Activated CD4-positive, CD25-positive, alpha-beta regulatory T cell treated with anti-CD3 and anti-CD28 coated beads, Interleukin-2, amount 50 U/mL, for 72 hours (primary cell): ENCODE measurements around the gene GYPE.
"Not testable (repeated sequence)": the region's sequence is repeated elsewhere in the genome, so short reads cannot be mapped to it uniquely, and the experiment has no call there.

Source experiments
- DNase-seq: peaks from one replicate; pipeline ENCODE4 v3.0.0; 2021

Gene GYPE

DNA sequence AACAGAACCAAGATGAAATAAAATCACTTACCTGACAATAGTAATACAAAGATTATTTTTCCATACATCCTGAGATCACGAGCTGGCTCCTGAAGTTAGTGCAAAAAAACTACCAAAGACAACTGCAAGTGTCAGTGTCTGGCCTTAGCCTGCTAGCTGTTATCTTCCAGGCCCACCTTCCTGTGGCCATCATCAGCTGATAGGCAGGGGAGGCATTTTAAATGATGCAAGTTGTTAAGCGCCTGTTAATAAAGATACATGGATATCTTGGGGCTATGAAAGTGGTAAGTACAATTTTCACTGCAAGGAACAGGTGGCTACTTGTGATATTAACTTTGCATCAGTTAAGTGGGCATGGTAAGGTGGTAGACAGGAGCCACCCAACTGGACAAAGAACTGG is at the start of gene GYPE:
Gene GYPE (minus strand): TSS at position 120 of the 400 bp plus-strand sequence. CDS start 52 bp downstream, at position 68.
- DNase-seq = not testable (repeated sequence)

DNA sequence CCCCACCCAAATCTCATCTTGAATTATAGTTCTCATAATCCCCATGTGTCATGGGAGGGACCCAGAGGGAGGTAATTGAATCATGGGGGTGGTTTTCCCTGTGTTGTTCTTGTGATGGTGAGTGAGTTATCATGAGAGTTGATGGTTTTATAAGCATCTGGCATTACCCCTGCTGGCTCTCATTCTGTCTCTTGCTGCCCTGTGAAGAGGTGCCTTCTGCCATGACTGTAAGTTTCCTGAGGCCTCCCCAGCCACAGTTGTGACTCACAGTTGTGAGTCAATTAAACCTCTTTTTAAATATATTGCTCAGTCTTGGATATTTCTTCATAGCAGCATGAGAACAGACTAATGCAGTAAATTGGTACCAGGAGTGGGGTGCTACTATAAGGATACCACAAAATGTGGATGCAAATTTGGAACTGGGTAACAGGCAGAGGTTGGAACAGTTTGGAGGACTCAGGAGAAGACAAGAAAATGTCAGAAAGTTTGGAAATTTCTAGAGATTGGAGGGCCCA is 46.2 kb upstream of the GYPE start:
- not testable (repeated sequence) for DNase-seq

DNA sequence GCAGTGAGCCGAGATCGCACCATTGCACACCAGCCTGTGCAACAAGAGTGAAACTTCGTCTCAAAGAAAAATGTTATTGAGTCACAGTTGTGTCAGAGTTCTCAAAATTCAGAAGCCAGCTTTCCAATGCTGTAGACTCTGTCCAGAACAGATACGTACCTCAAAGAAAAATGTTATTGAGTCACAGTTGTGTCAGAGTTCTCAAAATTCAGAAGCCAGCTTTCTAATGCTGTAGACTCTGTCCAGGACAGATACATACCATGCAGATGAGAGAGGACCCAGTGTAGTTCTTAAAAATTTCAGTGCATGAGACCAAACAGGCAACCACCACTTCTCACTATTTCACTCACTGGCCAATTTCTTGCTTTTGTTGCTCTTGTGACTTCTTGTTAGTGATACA is 45.6 kb upstream of the GYPE start:
- not testable (repeated sequence) for DNase-seq

DNA sequence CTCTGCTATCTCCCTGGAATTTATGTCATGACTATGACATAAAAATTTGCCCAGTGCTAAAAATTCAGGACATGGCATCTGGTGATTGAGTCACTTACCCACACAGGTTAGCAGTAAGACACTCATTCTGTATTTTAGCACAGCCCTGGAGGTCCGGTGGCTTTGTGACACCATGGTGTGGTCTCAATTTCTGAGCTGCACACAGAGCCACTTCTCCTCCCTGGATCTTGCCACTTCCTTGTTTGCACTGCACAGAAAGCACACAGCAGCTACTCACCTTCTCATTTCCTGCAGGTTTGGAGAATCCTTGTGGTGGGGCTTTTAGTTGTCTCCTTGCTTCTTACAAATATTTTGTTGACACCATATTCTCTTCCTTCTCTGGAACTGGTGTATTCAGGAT is 44.8 kb upstream of the GYPE start:
- DNase-seq = not testable (repeated sequence)

DNA sequence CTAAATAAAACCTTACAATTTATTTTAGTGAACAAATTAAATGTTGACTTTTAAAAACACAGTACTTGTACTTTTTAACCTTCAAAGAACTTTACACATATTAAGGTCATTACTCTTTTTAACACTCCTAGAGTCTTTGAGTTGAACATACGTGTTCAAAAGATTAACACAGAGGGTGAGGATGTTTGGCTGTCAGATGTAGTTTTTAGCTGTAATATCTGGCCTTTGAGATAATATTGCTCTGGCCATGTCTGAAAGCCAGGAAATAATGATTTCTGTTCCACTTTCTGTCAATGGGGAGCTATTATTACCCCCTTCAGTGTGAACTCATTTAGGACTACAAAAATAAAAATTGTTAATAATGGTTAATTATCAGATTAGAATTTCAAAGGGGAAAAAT is 42.1 kb upstream of the GYPE start:
- not testable (repeated sequence) for DNase-seq

DNA sequence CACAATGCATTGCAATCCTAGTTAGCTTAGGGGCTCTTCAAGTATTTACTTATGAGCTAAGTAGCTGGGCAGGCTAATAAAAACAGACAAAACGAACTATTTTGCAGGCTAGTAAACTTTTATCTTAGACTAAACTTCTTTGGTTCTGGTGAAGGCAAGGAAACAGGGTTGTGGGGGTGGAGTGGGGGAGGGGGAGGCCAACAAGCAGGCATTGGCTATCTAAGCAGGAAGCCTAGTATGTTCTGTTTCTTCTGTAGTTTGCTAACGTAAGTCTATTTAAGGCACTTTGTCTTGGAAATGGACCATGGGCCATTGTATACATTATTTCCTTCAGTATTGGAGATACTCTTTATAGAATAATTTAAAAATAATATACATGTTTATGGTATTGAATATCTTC is 35.3 kb upstream of the GYPE start:
- not testable (repeated sequence) for DNase-seq

DNA sequence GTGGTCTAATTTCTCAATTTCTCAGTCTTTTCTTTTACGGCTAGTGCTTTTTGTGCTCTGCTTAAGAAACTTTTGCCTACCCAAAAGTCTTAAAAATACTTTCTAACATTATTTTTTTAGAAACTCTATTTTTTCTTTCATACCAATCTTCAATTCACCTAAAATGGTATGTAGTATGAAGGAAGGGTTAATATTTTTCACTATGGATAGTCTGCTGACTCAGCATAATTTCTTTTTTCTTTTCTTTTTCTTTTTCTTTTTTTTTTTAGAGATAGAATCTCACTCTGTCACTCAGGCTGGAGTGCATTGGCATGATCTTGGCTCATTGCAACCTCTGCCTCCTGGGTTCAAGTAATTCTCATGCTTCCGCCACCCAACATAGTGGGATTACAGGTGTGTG is 34.2 kb upstream of the GYPE start:
- no peak for DNase-seq

DNA sequence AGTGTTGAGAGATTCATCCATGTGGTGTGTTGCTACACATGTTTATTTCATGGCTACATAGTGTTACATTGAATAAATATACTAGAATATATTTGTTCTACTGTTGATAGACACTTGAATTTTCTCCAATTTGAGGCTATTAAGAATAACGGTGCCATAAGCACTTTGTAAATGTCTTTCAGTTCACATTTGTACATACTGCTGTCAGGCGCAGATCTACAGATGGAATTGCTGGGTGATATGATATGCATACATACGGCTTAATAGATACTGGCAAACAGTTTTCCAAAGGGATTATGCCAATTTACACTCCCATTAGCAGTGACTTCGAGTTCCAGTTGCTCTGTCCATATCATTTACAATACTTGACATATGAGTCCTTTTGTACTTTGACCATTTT is 33.5 kb upstream of the GYPE start:
- not testable (repeated sequence) for DNase-seq

DNA sequence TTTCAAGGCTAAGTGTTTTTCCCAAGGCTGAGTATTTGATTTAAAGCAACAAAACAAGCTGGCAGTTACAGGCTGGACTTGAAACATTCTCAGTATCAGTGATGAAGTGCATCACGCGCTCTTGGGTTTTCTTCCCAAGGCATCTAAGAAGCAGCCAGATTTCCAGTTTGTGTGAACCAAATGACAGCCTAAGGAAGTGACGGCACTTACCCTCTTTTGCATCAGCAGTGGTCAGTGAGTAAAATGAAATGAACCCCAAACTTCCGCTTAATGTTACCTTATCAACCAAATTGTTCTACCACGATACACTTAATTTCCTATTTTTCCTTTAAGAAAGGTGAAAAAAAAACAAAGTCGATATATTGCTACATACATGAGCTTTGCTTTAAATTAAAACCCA is 15.8 kb upstream of the GYPE start:
- DNase-seq = no peak

DNA sequence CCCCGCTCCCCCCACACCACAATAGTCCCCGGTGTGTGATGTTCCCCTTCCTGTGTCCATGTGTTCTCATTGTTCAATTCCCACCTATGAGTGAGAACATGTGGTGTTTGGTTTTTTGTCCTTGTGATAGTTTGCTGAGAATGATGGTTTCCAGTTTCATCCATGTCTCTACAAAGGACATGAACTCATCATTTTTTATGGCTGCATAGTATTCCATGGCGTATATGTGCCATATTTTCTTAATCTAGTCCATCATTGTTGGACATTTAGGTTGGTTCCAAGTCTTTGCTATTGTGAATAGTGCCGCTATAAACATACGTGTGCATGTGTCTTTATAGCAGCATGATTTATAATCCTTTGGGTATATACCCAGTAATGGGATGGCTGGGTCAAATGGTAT is 11.1 kb upstream of the GYPE start:
- DNase-seq = not testable (repeated sequence)

DNA sequence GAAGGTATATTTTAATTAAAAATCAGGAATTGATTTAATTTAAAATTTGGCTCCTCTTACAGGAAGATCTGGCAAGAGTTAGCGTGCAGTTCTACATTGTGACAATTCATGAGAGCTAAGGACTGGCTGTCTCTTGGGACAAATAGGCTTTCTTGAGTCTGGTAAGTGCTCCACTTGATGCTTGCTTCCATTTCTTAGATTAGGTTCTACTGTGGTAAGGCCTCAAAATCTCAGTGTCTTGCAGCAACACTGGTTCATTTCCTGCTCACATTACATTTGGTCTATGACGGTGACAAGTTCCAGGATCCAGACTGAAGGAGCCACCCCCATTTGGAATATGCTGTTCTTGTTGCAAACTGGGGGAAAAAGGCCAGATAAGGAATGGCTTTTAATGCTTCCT is 7.1 kb upstream of the GYPE start:
- not testable (repeated sequence) for DNase-seq

DNA sequence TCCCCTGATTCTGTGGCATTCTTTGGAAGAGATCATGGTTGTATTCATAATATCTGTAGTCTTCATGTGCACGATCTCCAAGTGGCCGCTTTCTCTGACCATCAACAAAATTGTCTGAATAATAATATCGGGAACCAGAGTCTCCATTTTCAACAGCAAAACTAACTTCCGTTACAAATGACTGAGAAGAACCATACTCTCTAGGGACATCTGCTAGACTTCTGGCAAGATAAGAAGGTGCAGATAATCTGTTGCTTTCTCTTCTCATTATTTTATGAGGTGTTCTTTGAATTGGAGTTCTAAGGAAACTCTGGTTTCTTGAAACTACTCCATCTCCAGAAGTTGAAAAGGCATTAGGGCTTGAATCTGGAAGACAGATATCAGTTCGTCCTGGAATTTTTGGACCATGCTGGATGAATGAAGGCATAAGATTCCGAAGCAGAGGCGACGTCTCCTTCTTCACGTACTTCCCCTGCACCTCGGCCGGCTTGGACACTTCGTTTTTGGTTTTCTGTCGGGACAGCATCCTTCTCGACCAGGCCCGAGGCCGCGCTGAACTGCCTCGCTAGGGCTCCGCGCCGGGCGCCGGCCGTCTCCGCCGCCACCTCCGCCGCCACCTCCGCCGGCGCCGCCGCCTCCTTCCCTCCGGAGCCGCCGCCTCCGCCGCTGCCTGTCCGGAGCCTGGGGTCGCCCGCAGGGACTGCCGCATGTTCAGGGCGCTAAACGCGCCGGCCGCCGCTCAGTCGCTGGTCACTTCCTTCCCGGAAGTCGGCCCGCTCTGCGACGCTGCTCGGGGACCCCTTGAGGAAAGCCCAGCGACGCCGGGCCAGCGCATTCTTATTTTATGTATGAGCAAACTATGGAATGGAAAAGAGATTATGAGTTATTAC is 6.4 kb upstream of the GYPE start:
- DNase-seq = peak; percentile 31

DNA sequence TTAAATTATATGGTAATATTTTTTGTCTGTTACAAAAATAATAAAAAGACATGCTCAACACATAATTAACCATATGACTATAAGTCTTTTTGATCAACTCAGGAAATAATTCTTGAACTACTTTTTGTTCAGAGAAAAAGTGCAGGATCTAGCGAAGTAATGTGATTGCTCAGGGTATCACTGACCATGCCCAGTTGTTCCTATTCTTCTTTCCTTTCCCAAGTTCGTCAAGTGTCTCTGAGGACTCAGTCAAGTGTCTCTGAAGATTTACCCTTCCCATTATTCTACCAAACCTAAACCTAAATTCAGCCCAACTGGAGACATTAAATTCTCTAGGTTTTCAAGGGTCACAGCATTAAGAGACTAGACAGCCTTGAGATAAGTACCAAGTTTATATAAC is 5.5 kb upstream of the GYPE start:
- not testable (repeated sequence) for DNase-seq

DNA sequence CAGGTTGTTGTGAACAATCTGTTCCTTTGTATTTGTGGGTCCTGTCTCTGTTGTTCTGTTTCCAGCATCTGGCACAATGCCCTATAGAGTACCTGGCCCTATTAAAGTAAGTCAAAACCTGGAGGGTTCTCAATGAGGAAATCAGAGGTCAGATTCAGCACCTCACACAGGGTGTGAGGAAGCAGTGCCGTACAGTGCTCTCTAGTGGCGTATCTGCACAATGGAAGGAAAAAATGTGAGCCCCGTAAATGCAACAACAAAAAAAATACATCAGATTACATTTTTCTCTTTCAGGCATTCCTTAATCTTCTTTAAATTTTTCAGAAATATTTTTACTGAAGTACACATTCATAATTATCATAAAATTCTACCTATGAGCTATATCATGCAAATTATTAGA is 2.5 kb upstream of the GYPE start:
- not testable (repeated sequence) for DNase-seq

DNA sequence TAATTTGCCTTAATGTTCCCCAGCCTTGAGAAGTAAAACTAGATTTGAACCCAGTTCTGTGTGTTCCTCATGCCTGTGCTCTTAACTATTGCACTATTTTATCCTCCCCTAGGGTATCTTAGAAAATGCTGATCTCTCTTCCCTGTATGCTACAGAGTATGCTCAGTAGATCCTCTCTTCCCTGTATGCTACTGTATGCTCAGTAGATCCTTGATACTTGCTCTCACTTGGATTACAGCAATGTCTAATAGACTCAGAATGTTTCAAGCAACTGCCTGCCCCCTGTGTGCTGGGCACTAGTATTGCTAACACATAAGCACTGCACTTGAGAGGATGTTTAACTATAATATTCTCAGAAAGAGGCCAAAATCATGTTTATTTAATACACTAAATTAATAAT is 928 bp downstream of the GYPE start:
- not testable (repeated sequence) for DNase-seq

DNA sequence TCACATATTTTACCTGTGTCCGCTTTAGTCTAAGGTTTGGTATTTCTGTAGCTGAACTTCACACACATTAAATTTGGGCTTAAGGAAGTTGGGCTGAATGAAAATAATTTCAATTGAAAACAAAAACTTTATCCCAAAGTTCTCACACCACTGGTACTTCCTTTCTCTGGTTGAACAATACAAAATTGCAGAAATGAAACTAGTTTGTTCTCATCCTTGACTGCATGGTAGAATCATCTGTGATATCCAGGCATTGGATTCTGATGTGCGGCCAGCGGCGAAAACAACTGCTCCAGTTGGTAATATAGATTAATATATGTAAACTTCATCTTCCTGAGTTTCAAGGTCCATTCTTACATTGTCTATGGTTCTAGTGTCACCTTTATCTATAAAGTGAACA is 15.0 kb downstream of the GYPE start:
- not testable (repeated sequence) for DNase-seq

DNA sequence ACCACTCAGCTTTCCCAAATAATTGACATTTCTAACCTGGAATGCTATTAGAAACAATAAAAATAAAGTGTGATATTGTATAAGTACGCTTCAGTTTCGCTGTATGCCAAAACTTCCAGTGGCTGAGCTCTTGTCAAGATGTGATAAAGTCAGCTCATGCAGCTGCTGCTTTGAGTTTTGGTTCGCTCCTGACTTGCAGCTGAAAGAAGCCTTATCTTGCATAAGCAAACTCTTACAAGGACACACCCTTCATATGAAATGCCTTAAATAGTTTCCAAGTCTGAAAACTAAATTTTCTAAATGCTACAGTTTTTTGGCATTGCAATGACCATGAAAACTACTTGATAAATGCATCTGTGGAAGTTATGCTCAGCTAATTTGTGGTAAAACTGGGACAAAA is 17.2 kb downstream of the GYPE start:
- DNase-seq = not testable (repeated sequence)

DNA sequence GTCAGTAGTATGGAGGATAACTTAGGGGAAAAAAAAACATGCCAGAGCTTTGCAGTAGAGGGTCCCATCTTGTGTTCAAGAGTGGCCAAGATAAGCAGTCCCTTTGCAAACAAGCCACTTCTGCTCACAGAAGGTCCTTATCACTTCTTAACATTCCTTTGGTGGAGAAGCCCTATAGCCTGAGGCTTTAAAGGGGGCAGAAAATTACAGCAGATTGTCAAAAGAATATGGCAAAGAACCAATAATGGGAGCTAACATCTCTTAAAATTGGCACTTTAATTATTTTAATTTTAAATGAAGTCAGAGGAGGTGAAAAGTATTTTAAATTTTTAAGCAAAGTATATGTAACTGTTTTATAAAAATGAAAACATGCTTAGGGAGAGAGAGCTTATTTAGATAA is 20.4 kb downstream of the GYPE start:
- DNase-seq = not testable (repeated sequence)

DNA sequence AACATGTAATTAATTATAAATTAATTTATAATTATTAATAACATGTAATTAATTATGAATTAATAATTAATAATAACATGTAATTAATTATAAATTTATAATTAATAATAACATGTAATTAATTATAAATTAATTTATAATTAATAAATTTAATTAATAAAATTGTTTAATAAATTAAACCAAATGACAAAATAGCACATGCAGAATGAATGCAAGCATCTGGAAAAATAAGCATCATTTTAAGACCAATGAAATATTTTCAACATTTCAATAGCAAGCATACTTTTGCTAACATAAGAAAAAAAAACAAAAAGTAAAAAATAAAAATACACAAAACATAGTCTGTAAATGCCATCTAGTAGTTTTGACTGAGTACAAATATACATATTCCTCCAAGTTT is 21.8 kb downstream of the GYPE start:
- DNase-seq = no peak

DNA sequence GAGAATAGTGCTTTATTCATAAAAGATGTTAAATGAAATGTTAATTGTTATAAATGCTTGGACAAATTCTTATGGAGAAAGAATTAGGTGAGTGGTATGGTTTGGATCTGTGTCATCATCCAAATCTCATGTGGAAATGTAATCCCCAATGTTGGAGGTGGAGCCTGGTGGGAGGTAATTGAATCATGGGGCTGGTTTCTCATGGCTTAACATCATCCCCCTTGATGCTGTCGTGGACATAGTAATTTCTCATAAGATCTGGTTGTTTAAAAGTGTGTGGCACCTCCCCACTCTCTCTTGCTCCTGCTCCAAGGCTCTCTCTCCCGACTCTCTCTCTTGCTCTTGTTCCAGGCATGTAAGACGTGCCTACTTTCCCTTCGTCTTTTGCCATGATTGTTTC is 22.5 kb downstream of the GYPE start:
- no peak for DNase-seq

DNA sequence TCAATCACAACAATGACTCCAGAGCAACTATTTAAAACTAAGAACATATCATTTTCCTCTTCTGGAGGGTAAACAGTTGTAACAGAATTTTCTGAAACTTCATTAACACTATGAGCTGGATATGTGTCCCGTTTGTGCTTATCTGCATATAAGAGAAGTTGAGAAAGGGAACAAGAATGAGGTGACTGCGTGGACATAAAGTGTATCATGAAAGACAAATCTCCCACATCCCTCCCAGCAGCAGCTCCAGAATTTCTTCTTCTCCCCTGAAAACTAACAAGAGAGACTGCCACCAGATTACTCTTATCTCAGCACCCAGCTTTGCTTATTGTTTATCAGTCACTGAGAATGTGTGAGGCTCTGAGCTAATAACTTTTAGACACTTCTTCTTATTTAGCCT is 25.8 kb downstream of the GYPE start:
- not testable (repeated sequence) for DNase-seq

DNA sequence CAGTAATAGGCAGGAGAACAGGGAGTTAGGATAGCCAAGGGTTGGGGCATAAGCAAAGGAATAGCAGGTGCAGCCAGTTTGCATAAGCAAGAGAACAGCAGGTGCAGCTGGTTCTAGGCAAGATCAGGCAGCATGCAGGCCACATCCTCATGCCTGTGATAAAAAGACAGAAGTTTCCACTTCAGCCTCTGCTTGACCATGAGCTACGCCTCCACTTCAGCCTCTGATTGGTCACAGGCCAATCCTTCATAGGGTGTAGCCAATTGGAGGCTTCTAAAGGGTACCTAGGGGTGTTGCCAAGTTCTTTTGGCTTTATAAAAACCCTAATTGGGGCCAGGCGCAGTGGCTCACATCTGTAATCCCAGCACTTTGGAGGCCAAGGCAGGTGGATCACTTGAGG is 30.0 kb downstream of the GYPE start:
- DNase-seq = not testable (repeated sequence)

DNA sequence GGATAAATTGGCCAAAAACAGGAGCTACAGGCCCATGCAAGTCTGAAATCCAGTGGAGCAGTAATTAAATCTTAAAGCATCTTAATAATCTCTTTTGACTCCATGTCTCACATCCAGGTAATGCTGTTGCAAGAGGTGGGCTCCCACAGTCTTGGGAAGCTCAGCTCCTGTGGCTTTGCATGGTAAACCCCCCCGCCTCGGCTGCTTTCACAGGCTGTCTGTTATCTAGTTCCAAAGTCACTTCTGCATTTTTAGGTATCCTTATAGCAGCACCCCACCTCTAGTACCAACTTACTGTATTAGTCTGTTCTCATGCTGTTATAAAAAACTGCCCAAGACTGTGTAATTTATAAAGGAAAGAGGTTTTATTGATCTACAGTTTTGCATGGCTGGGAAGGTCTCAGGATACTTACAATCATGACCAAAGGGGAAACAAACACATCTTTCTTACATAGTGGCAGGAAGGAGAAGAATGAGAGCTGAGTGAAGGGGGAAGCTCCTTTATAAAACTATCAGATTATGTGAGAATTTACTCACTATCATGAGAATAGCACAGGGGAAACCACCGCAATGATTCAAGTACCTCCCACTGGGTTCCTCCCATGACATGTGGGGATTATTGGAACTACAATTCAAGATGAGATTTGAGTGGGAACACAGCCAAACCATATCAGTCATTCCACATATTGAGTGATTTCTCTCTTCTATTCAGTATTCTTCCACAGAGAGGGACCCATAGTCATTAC is 34.7 kb downstream of the GYPE start:
- DNase-seq = not testable (repeated sequence)

DNA sequence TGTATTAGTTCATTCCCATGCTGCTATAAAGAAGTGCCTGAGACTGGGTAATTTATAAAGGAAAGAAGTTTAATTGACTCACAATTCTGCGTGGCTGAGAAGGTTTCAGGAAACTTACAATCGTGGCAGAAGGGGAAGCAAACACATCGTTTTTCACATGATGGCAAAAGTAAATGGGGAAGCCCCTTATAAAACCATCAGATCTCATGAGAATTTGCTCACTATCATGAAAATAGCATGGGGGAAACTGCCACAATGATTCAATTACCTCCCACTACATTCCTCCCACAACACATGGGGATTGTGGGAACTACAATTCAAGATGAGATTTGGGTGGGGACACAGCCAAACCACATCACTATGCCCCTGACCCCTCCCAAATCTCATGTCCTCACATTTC is 35.4 kb downstream of the GYPE start:
- DNase-seq = not testable (repeated sequence)
